NCI-H446 treated with DMSO at 0.1 percent for 48 hours (cell line): ENCODE data around the gene HIGD2A.
A peak's percentile ranks its signal among the peaks of the same experiment; 100 is the strongest.

Experiments
- DNase-seq: peaks from one replicate; lab custom pipeline; 2025; lab: John Stamatoyannopoulos, UW

The HIGD2A gene

GRCh38 chr5:176415952-176416924 lies 27.7 kb downstream of the HIGD2A start, which contains the start of gene CLTB:
Gene CLTB (minus strand): TSS chr5:176416539. CDS start chr5:176416363, 176 bp downstream.
- DNase-seq, result peak; percentile 46

- no peak for DNase-seq
These were observed 28.4 kb downstream of the HIGD2A start for GRCh38 chr5:176416965-176417364.

GRCh38 chr5:176418251-176418650 lies 29.7 kb downstream of the HIGD2A start:
- DNase-seq, result no peak

GRCh38 chr5:176420086-176420485 lies 31.5 kb downstream of the HIGD2A start:
- no peak for DNase-seq

GRCh38 chr5:176420972-176421544 lies 32.5 kb downstream of the HIGD2A start:
- no peak for DNase-seq

- DNase-seq, result no peak
These were observed 35.6 kb downstream of the HIGD2A start for GRCh38 chr5:176424181-176424580.

GRCh38 chr5:176425138-176425537 lies 36.6 kb downstream of the HIGD2A start:
- DNase-seq, result no peak

GRCh38 chr5:176425791-176426190 lies 37.2 kb downstream of the HIGD2A start:
- DNase-seq, result no peak

GRCh38 chr5:176426876-176427275 lies 38.3 kb downstream of the HIGD2A start:
- DNase-seq, result no peak

GRCh38 chr5:176427971-176428370 lies 39.4 kb downstream of the HIGD2A start:
- no peak for DNase-seq

GRCh38 chr5:176429972-176430371 lies 41.4 kb downstream of the HIGD2A start:
- no peak for DNase-seq

GRCh38 chr5:176432707-176433106 lies 44.2 kb downstream of the HIGD2A start:
- no peak for DNase-seq

GRCh38 chr5:176436656-176437055 lies 48.1 kb downstream of the HIGD2A start:
- no peak for DNase-seq

GRCh38 chr5:176438959-176439757 lies 50.6 kb downstream of the HIGD2A start:
- DNase-seq, result no peak
